Upper lobe of right lung (tissue), 1 donor: ENCODE data around the gene ERLEC1. TPM values are rescaled to one million over a fixed set of nuclear protein-coding genes. Genes with fewer than 3 reads are reported as not detected.
"Not testable (repeated sequence)": the region's sequence is repeated elsewhere in the genome, so short reads cannot be mapped to it uniquely, and the experiment has no call there.

ENCODE experiments used
- ATAC-seq: fragments of 200-7000 bp; cut with Tn5 transposase; one replicate; pipeline ENCODE4 v1.9.1; 2020; ENCODE audit warnings: mild to moderate bottlenecking, moderate library complexity
- DNase-seq: peaks from one replicate; pipeline ENCODE4 v3.0.0-alpha.2; 2020
- H3K27ac ChIP-seq: fragments of 200-600 bp; one replicate; pipeline ENCODE4 v1.8.0; 2022
- H3K27me3 ChIP-seq: fragments of 200-600 bp; one replicate; pipeline ENCODE4 v1.8.0; 2022; ENCODE audit warnings: mild to moderate bottlenecking
- H3K36me3 ChIP-seq: fragments of 200-600 bp; one replicate; pipeline ENCODE4 v1.8.0; 2022
- H3K4me1 ChIP-seq: fragments of 200-600 bp; one replicate; pipeline ENCODE4 v1.8.0; 2022
- H3K4me3 ChIP-seq: fragments of 200-600 bp; one replicate; pipeline ENCODE4 v1.8.0; 2022; ENCODE audit warnings: mild to moderate bottlenecking
- H3K9me3 ChIP-seq: fragments of 200-600 bp; one replicate; pipeline ENCODE4 v1.8.0; 2022
- intact Hi-C: fragments of 100-400 bp; cut with DNase I; formaldehyde crosslinking; loops from one replicate; pipeline ENCODE4 v1.11.0; 2022
- total RNA-seq: library from RNA; stranded (reverse); fragmentation: NEBNext Ultra II Directional; extraction: Animal tissue kit (Norgen Biotek cat#: 25700); gene quantifications from one replicate; pipeline ENCODE4 v1.2.1, GENCODE V29; 2021
- TF ChIP-seq, protein P1 (sequence below): fragments of 200-600 bp; IDR thresholded peaks from one replicate; pipeline ENCODE4 v1.8.0; 2022; ENCODE audit warnings: antibody characterized with exemption
- donor health status: DM: no; HTN: yes; CAD: no; lungs with severe emphysema.

The ERLEC1 gene
- total RNA-seq, 1 donor from 2014 or later = 59.6 TPM

DNA sequence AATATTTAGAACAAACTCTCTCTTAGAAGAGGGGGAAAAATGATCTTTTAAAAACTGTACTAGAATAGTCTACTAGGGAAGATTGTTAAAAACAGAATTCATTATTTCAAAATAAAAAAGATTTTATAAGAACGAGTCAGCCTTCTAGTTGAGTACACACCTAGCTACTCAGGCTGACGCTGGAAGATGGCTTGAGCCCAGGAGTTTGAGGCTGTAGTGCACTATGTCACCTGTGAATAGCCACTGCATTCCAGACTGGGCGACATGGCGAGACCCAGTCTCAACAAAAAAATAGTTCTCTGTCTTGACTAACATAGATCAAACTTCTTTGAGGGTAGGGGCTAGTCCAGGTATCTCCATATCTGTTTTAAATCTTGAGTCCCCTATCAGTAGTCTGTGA, 33.9 kb downstream of the ERLEC1 start:
- H3K27ac ChIP-seq = no peak overlapping the region
- ATAC-seq = no peak
- intact Hi-C loops = no loop called here
- H3K4me1 ChIP-seq = no peaks in the 10 kb centered on the region
- H3K27me3 ChIP-seq = no peaks in the 10 kb centered on the region
- H3K36me3 ChIP-seq = peaks cover 43% of the 10 kb centered on the region
- H3K4me3 ChIP-seq = no peak overlapping the region
- H3K9me3 ChIP-seq = no peaks in the 10 kb centered on the region
- TF ChIP-seq, protein P1, sequence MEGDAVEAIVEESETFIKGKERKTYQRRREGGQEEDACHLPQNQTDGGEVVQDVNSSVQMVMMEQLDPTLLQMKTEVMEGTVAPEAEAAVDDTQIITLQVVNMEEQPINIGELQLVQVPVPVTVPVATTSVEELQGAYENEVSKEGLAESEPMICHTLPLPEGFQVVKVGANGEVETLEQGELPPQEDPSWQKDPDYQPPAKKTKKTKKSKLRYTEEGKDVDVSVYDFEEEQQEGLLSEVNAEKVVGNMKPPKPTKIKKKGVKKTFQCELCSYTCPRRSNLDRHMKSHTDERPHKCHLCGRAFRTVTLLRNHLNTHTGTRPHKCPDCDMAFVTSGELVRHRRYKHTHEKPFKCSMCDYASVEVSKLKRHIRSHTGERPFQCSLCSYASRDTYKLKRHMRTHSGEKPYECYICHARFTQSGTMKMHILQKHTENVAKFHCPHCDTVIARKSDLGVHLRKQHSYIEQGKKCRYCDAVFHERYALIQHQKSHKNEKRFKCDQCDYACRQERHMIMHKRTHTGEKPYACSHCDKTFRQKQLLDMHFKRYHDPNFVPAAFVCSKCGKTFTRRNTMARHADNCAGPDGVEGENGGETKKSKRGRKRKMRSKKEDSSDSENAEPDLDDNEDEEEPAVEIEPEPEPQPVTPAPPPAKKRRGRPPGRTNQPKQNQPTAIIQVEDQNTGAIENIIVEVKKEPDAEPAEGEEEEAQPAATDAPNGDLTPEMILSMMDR = no peak
- DNase-seq = no peak

DNA sequence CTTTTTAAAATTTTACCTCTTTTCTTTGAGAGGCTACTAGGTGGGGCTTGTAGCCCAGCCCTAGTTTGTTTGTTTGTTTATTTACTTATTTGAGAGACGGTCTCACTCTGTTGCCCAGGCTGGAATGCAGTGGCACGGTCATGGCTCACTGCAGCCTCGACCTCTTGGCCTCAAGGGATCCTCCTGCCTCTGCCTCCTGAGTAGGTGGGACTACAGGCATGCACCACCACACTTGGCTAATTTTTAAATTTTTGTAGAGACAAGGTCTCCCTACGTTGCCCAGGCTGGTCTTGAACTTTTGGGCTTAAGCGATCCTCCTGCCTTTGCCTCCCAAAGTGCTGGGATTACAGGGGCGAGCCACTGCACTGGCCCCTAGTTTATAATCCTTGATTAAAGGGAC, 35.0 kb downstream of the ERLEC1 start:
- no peaks in the 10 kb centered on the region for H3K27me3 ChIP-seq
- H3K4me1 ChIP-seq = no peaks in the 10 kb centered on the region
- H3K36me3 ChIP-seq = peaks cover 32% of the 10 kb centered on the region
- intact Hi-C loops = no loop called here
- no peaks in the 10 kb centered on the region for H3K9me3 ChIP-seq
- H3K27ac ChIP-seq = no peak overlapping the region
- no peak overlapping the region for H3K4me3 ChIP-seq
- DNase-seq (no peak), ATAC-seq (no peak)
- TF ChIP-seq, protein P1 = no peak

DNA sequence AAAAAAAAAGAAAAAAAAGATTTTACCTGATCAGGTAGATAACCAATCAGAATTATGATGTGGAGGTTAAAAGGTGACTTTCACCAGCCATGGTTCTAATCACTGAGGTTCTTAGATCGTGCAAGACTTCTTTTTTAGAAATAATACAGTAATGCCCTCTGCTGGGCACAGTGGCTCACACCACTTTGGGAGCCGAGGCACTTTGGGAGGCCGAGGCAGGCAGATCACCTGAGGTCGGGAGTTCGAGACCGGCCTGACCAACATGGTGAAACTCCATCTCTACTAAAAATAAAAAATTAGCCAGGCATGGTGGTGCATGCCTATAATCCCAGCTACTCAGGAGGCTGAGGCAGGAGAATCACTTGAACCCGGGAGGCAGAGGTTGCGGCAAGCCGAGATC, 36.8 kb downstream of the ERLEC1 start:
- H3K4me1 ChIP-seq = peaks cover 11% of the 10 kb centered on the region
- intact Hi-C loops, DNase-seq, H3K27me3 ChIP-seq, H3K9me3 ChIP-seq, H3K27ac ChIP-seq, H3K4me3 ChIP-seq: not testable (repeated sequence)
- ATAC-seq = peak; percentile 56
- H3K36me3 ChIP-seq = peaks cover 14% of the 10 kb centered on the region
- TF ChIP-seq, protein P1 = peak; percentile 26

DNA sequence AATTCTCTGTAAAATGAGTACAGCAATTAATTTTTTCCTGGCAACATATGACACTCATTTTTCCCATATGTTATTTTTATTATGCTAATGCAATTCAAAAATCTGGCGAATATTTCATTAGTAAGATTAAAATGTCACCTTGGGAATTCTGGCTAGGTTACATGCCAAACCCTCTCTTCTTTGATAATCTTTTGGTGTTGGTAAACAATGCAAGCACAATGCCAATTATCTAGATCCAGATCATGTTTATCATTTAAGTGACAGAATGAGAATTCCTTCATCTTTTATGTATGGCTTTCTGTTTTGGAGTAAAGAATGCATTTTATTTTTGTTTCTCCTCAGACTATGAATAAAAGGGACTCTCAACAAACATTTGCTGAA, 39.2 kb downstream of the ERLEC1 start:
- Histone ChIP-seq H3K27ac (peak overlapping the region; percentile 47), H3K4me3 (no peak overlapping the region), H3K27me3 (no peaks in the 10 kb centered on the region), H3K4me1 (peaks cover 11% of the 10 kb centered on the region), H3K36me3 (peaks cover under 1% of the 10 kb centered on the region), H3K9me3 (no peaks in the 10 kb centered on the region)
- TF ChIP-seq, protein P1 = no peak
- intact Hi-C loops = no loop called here
- no peak for ATAC-seq
- DNase-seq = no peak

DNA sequence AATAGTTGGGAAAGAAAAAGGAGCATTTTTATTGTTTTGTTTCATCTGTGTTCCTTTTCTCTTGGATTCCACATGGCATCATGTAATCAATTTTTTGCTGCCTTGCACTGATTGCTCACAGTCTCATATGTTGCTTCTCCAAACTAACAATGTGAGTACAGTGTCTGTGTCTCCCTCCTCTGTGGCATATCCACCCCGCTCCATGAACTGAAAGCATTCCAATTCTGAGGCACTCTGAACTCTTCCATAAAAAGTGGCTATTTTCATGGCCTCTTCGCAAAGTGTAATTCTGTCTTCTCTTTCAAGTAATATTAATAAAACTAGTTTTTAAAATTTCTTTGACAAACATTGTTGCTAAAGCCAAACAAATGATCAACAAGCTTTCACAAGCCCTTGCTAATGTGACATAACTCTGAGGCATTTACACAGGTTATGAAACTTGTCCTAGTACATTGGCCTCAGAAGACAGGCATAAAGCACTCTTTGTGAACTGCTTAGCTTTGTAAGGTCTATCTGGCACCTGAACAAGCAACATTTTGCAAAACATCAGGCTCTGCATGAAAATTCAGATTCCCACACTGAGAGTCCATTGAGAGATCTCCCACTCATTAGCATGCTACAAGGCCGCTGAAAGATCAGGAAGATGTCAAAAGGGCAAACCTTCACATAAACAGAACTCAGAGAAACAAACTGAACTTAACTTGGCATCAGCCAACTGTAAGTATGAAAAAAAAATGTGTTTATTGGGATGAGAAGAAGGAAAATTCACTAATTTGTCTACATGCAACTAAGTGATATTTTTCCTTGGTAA, 39.9 kb downstream of the ERLEC1 start:
- DNase-seq (no peak), ATAC-seq (peak; percentile 77)
- H3K9me3 ChIP-seq = no peaks in the 10 kb centered on the region
- H3K4me3 ChIP-seq = no peak overlapping the region
- H3K4me1 ChIP-seq = peaks cover 11% of the 10 kb centered on the region
- H3K27me3 ChIP-seq = no peaks in the 10 kb centered on the region
- peak overlapping the region; percentile 47 for H3K27ac ChIP-seq
- H3K36me3 ChIP-seq = peaks cover 6% of the 10 kb centered on the region
- intact Hi-C loops = no loop called here
- TF ChIP-seq, protein P1 = no peak
